Mucosa of rectum (tissue), 2 donors: Measurements from ENCODE around the gene DIAPH2.

Experiments
- H3K27ac ChIP-seq, 2 donors: one replicate each; pipeline ENCODE4 v1.7.0; 2013; ENCODE audit warnings: inconsistent platforms in 2 of 2, low read depth in 2 of 2, low read length in 2 of 2
- H3K27me3 ChIP-seq, 2 donors: one replicate each; pipeline ENCODE4 v1.7.0; 2013; ENCODE audit warnings: low read length in 2 of 2; ENCODE audit not compliant: control insufficient read depth in 2 of 2, insufficient read depth in 2 of 2
- H3K36me3 ChIP-seq, 2 donors: one replicate each; pipeline ENCODE4 v1.7.0; 2013; ENCODE audit warnings: low read length in 2 of 2; ENCODE audit not compliant: control insufficient read depth in 2 of 2, insufficient read depth in 2 of 2
- H3K4me1 ChIP-seq, 2 donors: one replicate each; pipeline ENCODE4 v1.7.0; 2013; ENCODE audit warnings: low read length in 2 of 2, mild to moderate bottlenecking in 1 of 2; ENCODE audit not compliant: control insufficient read depth in 2 of 2, insufficient read depth in 2 of 2
- H3K4me3 ChIP-seq, 2 donors: one replicate each; pipeline ENCODE4 v1.7.0; 2013; ENCODE audit warnings: low read length in 2 of 2
- H3K9ac ChIP-seq, 2 donors: one replicate each; pipeline ENCODE4 v1.7.0; 2013; ENCODE audit warnings: low read length in 2 of 2, low read depth in 1 of 2, mild to moderate bottlenecking in 1 of 2
- H3K9me3 ChIP-seq, 2 donors: one replicate each; pipeline ENCODE4 v1.7.0; 2013; ENCODE audit warnings: low read length in 2 of 2; ENCODE audit not compliant: control insufficient read depth in 2 of 2
- donor health status: healthy.
- donor health status: Normal muscosa, but diverticular disease.

The DIAPH2 gene

DNA sequence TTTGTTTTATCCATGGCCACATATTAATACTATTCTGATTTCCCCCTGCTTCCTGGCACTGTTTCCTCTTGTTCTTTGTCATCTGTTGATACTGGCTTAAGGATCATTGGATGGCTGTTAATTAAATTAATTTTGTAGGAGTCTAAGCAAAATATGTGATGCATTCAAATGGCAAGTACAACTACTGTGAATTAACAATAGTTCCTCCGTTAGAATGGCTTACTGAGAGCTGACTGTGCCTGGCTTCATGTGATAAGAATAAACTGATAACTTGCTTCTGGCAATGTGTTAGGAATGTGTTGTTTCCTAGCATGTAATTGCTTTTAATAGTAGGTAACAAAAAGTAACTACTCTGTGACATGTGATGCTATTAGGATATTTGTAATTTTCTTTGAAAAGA lies 297.5 kb downstream of the DIAPH2 start:
- H3K9me3 ChIP-seq, result no peaks in the 10 kb centered on the region
- no peaks in the 10 kb centered on the region for H3K4me1 ChIP-seq
- no peak overlapping the region for H3K4me3 ChIP-seq
- H3K9ac ChIP-seq, result no peak overlapping the region
- H3K27me3 ChIP-seq, result no peaks in the 10 kb centered on the region
- no peaks in the 10 kb centered on the region for H3K36me3 ChIP-seq
- no peak overlapping the region for H3K27ac ChIP-seq

- Histone ChIP-seq H3K36me3 (no peaks in the 10 kb centered on the region), H3K9ac (no peak overlapping the region), H3K27ac (no peak overlapping the region), H3K27me3 (no peaks in the 10 kb centered on the region), H3K9me3 (no peaks in the 10 kb centered on the region), H3K4me1 (no peaks in the 10 kb centered on the region), H3K4me3 (no peak overlapping the region)
Observed at GRCh38 chrX:96984538-96984937, 299.9 kb downstream of the DIAPH2 start.

- H3K27ac ChIP-seq, result no peak overlapping the region
- no peaks in the 10 kb centered on the region for H3K27me3 ChIP-seq
- H3K9ac ChIP-seq, result no peak overlapping the region
- H3K4me1 ChIP-seq, result no peaks in the 10 kb centered on the region
- no peaks in the 10 kb centered on the region for H3K36me3 ChIP-seq
- no peaks in the 10 kb centered on the region for H3K9me3 ChIP-seq
- H3K4me3 ChIP-seq, result no peak overlapping the region
Observed at GRCh38 chrX:96985046-96985445, 300.4 kb downstream of the DIAPH2 start.

GRCh38 chrX:96987228-96987627 lies 302.6 kb downstream of the DIAPH2 start:
- Histone ChIP-seq H3K4me1 (no peaks in the 10 kb centered on the region), H3K36me3 (no peaks in the 10 kb centered on the region), H3K4me3 (no peak overlapping the region), H3K9me3 (no peaks in the 10 kb centered on the region), H3K27ac (no peak overlapping the region), H3K27me3 (no peaks in the 10 kb centered on the region), H3K9ac (no peak overlapping the region)

GRCh38 chrX:96989830-96990571 lies 305.4 kb downstream of the DIAPH2 start:
- no peak overlapping the region for H3K27ac ChIP-seq
- no peak overlapping the region for H3K9ac ChIP-seq
- no peaks in the 10 kb centered on the region for H3K36me3 ChIP-seq
- H3K27me3 ChIP-seq, result no peaks in the 10 kb centered on the region
- H3K4me3 ChIP-seq, result no peak overlapping the region
- no peaks in the 10 kb centered on the region for H3K4me1 ChIP-seq
- H3K9me3 ChIP-seq, result no peaks in the 10 kb centered on the region

GRCh38 chrX:96994093-96994492 lies 309.5 kb downstream of the DIAPH2 start:
- no peaks in the 10 kb centered on the region for H3K9me3 ChIP-seq
- H3K9ac ChIP-seq, result no peak overlapping the region
- no peak overlapping the region for H3K4me3 ChIP-seq
- no peaks in the 10 kb centered on the region for H3K36me3 ChIP-seq
- H3K27me3 ChIP-seq, result no peaks in the 10 kb centered on the region
- H3K4me1 ChIP-seq, result no peaks in the 10 kb centered on the region
- no peak overlapping the region for H3K27ac ChIP-seq

DNA sequence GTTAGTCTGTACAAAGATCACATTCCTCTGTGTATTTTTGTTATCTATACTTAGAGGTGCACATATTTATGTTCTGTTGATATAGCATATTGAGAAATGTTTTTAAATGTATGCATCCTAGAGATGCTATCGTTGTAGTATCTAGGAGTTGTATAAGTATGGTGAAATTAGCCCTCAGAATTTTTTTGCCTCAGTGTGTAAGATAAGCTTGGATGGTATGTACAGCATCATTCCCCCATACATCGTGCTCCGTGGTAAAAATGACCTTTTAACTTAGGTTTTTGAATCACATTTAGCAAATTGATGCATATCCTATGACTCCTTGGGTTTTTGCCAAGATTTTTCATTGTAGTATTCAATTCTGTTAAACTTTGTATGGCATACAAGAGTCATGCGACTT lies 312.6 kb downstream of the DIAPH2 start:
- no peak overlapping the region for H3K9ac ChIP-seq

GRCh38 chrX:97000682-97001368 lies 316.2 kb downstream of the DIAPH2 start:
- Histone ChIP-seq H3K27ac (no peak overlapping the region), H3K9ac (no peak overlapping the region), H3K36me3 (no peaks in the 10 kb centered on the region), H3K9me3 (no peaks in the 10 kb centered on the region), H3K4me3 (no peak overlapping the region), H3K27me3 (no peaks in the 10 kb centered on the region), H3K4me1 (no peaks in the 10 kb centered on the region)

More for the DNA sequence above, 312.6 kb downstream of the DIAPH2 start:
- Histone ChIP-seq H3K27me3 (no peaks in the 10 kb centered on the region), H3K36me3 (no peaks in the 10 kb centered on the region), H3K27ac (no peak overlapping the region), H3K4me1 (no peaks in the 10 kb centered on the region), H3K9me3 (no peaks in the 10 kb centered on the region), H3K4me3 (no peak overlapping the region)

DNA sequence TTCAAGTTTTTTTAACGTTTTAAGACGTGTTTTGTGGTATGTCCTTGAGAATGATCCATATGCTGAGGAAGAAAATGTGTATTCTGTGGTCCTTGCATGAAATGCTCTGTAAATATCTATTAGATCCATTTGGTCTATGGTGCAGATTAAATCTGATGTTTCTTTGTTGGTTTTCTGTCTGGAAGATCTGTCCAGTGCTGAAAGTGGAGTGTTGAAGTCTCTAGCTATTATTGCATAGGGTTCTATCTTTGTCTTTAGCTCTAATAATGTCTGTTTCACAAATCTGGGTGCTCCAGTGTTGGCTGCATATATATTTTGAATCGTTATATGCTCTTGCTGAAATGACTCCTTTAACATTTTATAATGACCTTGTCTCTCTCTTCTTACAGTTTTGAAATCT lies 321.5 kb downstream of the DIAPH2 start:
- no peak overlapping the region for H3K9ac ChIP-seq

GRCh38 chrX:97009391-97009790 lies 324.7 kb downstream of the DIAPH2 start:
- Histone ChIP-seq H3K36me3 (peaks cover 0 to 2% of the 10 kb centered on the region in 2 donors), H3K27ac (no peak overlapping the region), H3K9ac (no peak overlapping the region), H3K4me1 (no peaks in the 10 kb centered on the region), H3K27me3 (peaks cover 0 to 4% of the 10 kb centered on the region in 2 donors), H3K4me3 (no peak overlapping the region), H3K9me3 (no peaks in the 10 kb centered on the region)

More for the DNA sequence above, 321.5 kb downstream of the DIAPH2 start:
- Histone ChIP-seq H3K27me3 (peaks cover 0 to 4% of the 10 kb centered on the region in 2 donors), H3K4me1 (no peaks in the 10 kb centered on the region), H3K36me3 (peaks cover 0 to 2% of the 10 kb centered on the region in 2 donors), H3K27ac (no peak overlapping the region), H3K9me3 (no peaks in the 10 kb centered on the region), H3K4me3 (no peak overlapping the region)
